ENCODE data around the gene LTBP2.

GRCh38 chr14:74577247-74577947 lies 34.6 kb downstream of the LTBP2 start:
- TF ChIP-seq RAD21 (conservative IDR thresholded peaks at IDR 0.05 in 1 of 2, IDR thresholded peaks at IDR 0.05 in 1 of 2) (no peak), EP300 (IDR thresholded peaks at IDR 0.05) (no peak), CHD2 (IDR thresholded peaks at IDR 0.05; ENCODE audit: low read length, partially characterized antibody) (no peak), CTCF (IDR thresholded peaks at IDR 0.05) (no peak), SMC3 (IDR thresholded peaks at IDR 0.05) (no peak), BHLHE40 (IDR thresholded peaks at IDR 0.05; ENCODE audit: low read depth, low read length) (no peak), CEBPB (IDR thresholded peaks at IDR 0.05) (0 out of 4 replicates have a peak, but pooled peaks of 1 of the 2 experiments have one; percentile 23)
